ENCODE results near the gene DCDC2C. TPM values are rescaled to one million over a fixed set of nuclear protein-coding genes. Genes with fewer than 3 reads are reported as not detected.
A peak's percentile ranks its signal among the peaks of the same experiment; 100 is the strongest.

The DCDC2C gene
- polyA plus RNA-seq, 3 donors: not detected

GRCh38 chr2:3704692-3705091 lies 1.3 kb downstream of the DCDC2C start:
- Histone ChIP-seq H3K4me3 (replicated peaks in 1 of 3; ENCODE audit: low read depth in 2 of 3, low read length in 3 of 3) (no peak overlapping the region), H4K20me1 (ENCODE audit: insufficient read depth, low read length) (no peaks in the 10 kb centered on the region), H2AFZ (ENCODE audit: insufficient read depth, low read depth, low read length, poor library complexity, severe bottlenecking) (no peak overlapping the region), H3K27me3 (ENCODE audit: control insufficient read depth in 2 of 2, insufficient read depth in 2 of 2, low read length in 2 of 2) (peaks cover 10 to 18% of the 10 kb centered on the region in 2 donors), H3K9me3 (replicated peaks in 1 of 2; ENCODE audit: control insufficient read depth in 1 of 2, insufficient read depth in 1 of 2, low read length in 2 of 2) (peaks cover 0 to 5% of the 10 kb centered on the region in 2 donors), H3K36me3 (replicated peaks in 1 of 2; ENCODE audit: control insufficient read depth in 1 of 2, insufficient read depth in 2 of 2, low read length in 2 of 2) (no peaks in the 10 kb centered on the region), H3K79me2 (ENCODE audit: insufficient read depth, low read length) (no peaks in the 10 kb centered on the region), H3K9ac (ENCODE audit: insufficient read depth, low read length, poor library complexity, severe bottlenecking) (no peak overlapping the region), H3K4me1 (ENCODE audit: control insufficient read depth in 1 of 2, insufficient read depth in 2 of 2, low read length in 2 of 2) (no peaks in the 10 kb centered on the region), H3K27ac (ENCODE audit: low read depth in 1 of 2, low read length in 2 of 2) (no peak overlapping the region), H3K4me2 (replicated peaks; ENCODE audit: extremely low read depth, low read length, poor library complexity, severe bottlenecking) (no peak overlapping the region)
- WGBS (ENCODE audit: insufficient coverage): 89% methylated on average over 3 of the region's 6 CpGs
- H3K36me3 Mint-ChIP-seq: peaks cover 0 to 2% of the 10 kb centered on the region in 2 donors
- DNase-seq: no peak
- peak overlapping the region in 1 of 2 donors; percentile 11 for H3K4me3 Mint-ChIP-seq
- no peak overlapping the region for H3K27ac Mint-ChIP-seq
- no peaks in the 10 kb centered on the region for H3K4me1 Mint-ChIP-seq
- peaks cover 24 to 38% (median 24%) of the 10 kb centered on the region in 3 donors for H3K27me3 Mint-ChIP-seq (ENCODE audit: low read depth in 3 of 3)
- TF ChIP-seq CTCF (IDR thresholded peaks at IDR 0.05): no peak
- peaks cover 0 to 11% (median 4%) of the 10 kb centered on the region in 7 donors for H3K9me3 Mint-ChIP-seq
- intact Hi-C loops (cut with micrococcal nuclease): no loop called here

DNA sequence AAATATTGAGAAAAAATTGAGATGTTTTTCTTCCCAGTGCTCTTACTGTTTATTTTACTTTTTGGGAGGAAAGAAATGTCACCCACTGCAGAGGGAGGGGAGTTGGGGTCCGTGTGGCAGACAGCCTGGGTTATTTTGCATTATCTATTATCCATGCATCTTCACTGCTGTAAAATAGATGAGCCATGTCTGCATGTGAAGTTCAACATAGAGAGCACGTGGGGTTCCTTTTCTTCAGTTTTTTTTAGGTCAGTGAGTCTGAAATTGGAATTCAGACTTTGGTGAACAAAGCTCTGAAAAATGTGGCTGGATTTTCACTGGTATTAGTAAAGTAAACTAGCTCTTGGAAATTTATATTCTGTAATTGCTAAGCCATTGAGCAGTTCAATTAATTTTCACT lies 2.4 kb downstream of the DCDC2C start:
- H3K4me3 ChIP-seq (replicated peaks in 1 of 3; ENCODE audit: low read depth in 2 of 3, low read length in 3 of 3): no peak overlapping the region
- no CpG with 5 or more reads among the region's 2 CpGs for WGBS (ENCODE audit: insufficient coverage)
- intact Hi-C loops (cut with micrococcal nuclease): no loop called here
- no peaks in the 10 kb centered on the region for H3K4me1 Mint-ChIP-seq
- H3K9ac ChIP-seq (ENCODE audit: insufficient read depth, low read length, poor library complexity, severe bottlenecking): no peak overlapping the region
- H3K4me3 Mint-ChIP-seq: no peak overlapping the region
- no peaks in the 10 kb centered on the region for H3K4me1 ChIP-seq (ENCODE audit: control insufficient read depth in 1 of 2, insufficient read depth in 2 of 2, low read length in 2 of 2)
- TF ChIP-seq CTCF (IDR thresholded peaks at IDR 0.05): no peak
- H3K27ac ChIP-seq (ENCODE audit: low read depth in 1 of 2, low read length in 2 of 2): no peak overlapping the region
- no peaks in the 10 kb centered on the region for H3K79me2 ChIP-seq (ENCODE audit: insufficient read depth, low read length)
- no peaks in the 10 kb centered on the region for H3K36me3 ChIP-seq (replicated peaks in 1 of 2; ENCODE audit: control insufficient read depth in 1 of 2, insufficient read depth in 2 of 2, low read length in 2 of 2)
- peaks cover 0 to 5% of the 10 kb centered on the region in 2 donors for H3K9me3 ChIP-seq (replicated peaks in 1 of 2; ENCODE audit: control insufficient read depth in 1 of 2, insufficient read depth in 1 of 2, low read length in 2 of 2)
- no peaks in the 10 kb centered on the region for H4K20me1 ChIP-seq (ENCODE audit: insufficient read depth, low read length)
- no peak overlapping the region for H3K4me2 ChIP-seq (replicated peaks; ENCODE audit: extremely low read depth, low read length, poor library complexity, severe bottlenecking)
- no peak overlapping the region for H3K27ac Mint-ChIP-seq
- peaks cover 0 to 2% of the 10 kb centered on the region in 2 donors for H3K36me3 Mint-ChIP-seq
- peaks cover 9 to 18% of the 10 kb centered on the region in 2 donors for H3K27me3 ChIP-seq (ENCODE audit: control insufficient read depth in 2 of 2, insufficient read depth in 2 of 2, low read length in 2 of 2)
- DNase-seq: no peak
- no peak overlapping the region for H2AFZ ChIP-seq (ENCODE audit: insufficient read depth, low read depth, low read length, poor library complexity, severe bottlenecking)
- H3K27me3 Mint-ChIP-seq (ENCODE audit: low read depth in 3 of 3): peaks cover 25 to 36% (median 26%) of the 10 kb centered on the region in 3 donors
- H3K9me3 Mint-ChIP-seq: peaks cover 0 to 11% (median 4%) of the 10 kb centered on the region in 7 donors

Data from CD14-positive monocyte (primary cell).